DMS79 (cell line): ENCODE results near the gene BFSP2.

ENCODE experiments used
- DNase-seq: peaks from one replicate; lab custom pipeline; 2025; lab: John Stamatoyannopoulos, UW

Gene BFSP2

DNA sequence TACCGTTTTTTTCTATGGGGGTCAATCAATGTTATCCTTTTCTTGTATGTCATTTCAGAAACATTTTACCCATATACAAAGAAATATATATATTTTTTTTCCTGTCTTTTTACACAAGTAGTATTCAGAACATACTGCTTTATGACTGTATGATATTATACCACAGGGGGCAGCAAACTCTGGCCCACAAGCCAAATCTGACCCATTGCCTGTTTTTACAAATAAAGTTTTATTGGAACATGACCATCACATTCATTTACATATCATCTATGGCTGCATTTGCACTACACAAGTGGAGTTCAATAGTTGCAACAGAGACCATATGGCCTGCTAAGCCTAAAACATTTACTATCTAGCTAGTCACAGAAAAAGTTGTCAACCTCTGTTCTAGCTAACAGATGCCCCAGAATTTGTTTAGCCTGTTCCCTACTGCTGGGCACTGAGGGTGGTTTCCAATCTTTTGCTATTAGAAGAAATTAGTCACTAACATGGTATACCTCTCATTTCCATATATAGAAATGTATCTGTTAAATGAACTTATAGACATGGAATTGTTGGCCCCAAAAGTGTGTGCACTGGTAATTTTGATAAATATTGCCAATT is 57.7 kb downstream of the BFSP2 start:
- no peak for DNase-seq

GRCh38 chr3:133459400-133459799 is 59.5 kb downstream of the BFSP2 start:
- DNase-seq: no peak

GRCh38 chr3:133460809-133461208 is 61.0 kb downstream of the BFSP2 start:
- DNase-seq: no peak

GRCh38 chr3:133461291-133461690 is 61.4 kb downstream of the BFSP2 start:
- DNase-seq: no peak

DNA sequence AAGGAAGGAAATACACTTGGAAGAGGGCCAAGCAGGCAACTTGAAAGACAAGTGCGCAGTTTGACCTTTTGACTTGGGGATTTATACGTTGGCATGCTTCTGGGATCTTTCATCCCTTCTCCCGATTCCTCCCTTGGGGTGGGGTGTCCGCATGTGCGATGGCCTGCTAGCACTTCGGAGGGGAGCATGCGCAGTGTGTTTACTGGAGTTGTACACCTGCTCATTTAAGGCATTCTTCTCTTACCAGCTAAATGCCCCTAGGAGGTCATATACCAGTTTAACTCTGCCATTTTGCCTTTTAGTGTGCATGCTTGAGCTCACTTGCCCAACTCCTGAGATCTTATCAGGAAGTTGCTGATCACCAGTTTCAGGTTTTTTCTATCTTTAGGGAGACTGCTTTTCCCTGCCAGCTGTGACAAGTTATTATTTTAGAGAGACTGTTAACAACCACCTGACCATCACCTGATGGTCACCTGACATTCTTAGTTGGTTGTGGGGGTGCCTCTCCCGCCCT is 63.5 kb downstream of the BFSP2 start:
- DNase-seq: peak; percentile 57

GRCh38 chr3:133464573-133464972 is 64.7 kb downstream of the BFSP2 start:
- no peak for DNase-seq

GRCh38 chr3:133466531-133467386 is 66.9 kb downstream of the BFSP2 start:
- DNase-seq: no peak

- no peak for DNase-seq
Observed at GRCh38 chr3:133467780-133468179, 67.9 kb downstream of the BFSP2 start.

- DNase-seq: no peak
Observed at GRCh38 chr3:133468251-133468721, 68.4 kb downstream of the BFSP2 start.

DNA sequence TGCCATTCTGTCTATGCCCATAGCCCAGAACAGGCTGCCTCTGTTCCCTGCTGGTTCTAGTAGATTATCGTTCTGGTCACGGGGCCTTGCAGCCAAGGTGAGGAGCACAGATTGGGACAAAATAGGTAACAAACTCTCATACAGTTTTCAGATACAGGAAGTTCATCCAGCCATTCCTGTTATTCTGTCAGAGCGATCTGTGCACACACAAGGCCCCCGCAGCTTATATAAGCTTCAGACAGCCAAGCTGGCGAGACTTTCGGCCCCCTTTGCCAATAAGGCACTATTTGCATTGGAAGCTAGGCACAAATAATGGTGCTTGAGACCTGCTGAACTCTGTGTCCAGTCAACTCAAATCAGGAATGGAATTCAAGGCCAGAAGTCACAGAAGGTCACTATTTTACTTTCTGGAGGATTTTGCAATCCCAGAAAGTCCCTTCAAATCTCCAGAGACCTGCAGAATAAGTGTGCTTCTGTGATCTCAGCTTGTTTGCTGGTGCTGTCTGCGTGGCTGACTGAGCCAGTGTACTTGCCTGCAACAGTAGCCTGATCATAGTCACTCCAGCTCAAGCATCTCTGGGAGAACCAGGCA is 69.4 kb downstream of the BFSP2 start:
- no peak for DNase-seq

GRCh38 chr3:133472242-133472641 is 72.4 kb downstream of the BFSP2 start:
- no peak for DNase-seq

GRCh38 chr3:133472889-133473288 is 73.0 kb downstream of the BFSP2 start:
- DNase-seq: no peak

GRCh38 chr3:133473472-133474191 is 73.8 kb downstream of the BFSP2 start:
- DNase-seq: peak; percentile 56

GRCh38 chr3:133474251-133474801 is 74.5 kb downstream of the BFSP2 start:
- DNase-seq: peak; percentile 90

- DNase-seq: no peak
Observed at GRCh38 chr3:133474817-133475216, 75.0 kb downstream of the BFSP2 start.

- peak; percentile 97 for DNase-seq
Observed at GRCh38 chr3:133475245-133476010, 75.6 kb downstream of the BFSP2 start.

- peak; percentile 28 for DNase-seq
Observed at GRCh38 chr3:133476971-133477375, 77.1 kb downstream of the BFSP2 start.

DNA sequence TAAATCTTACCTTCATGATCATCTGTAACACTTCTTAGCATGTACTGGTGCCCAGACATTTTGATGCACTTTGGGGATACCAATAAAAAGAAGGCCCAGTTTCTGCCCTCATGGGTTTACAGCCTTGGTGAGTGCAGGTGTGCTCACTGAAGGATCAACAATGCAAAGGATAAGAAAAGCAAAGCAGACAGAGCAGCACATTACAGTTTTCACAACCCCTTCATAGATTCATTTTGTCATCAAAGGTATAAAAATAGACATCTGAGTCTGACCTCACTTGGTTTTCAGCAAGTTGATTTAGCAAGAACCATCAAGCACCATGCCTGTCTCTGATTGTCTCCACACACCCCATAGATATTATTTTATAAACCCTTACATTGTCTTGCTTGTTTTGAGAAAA is 77.6 kb downstream of the BFSP2 start:
- no peak for DNase-seq

GRCh38 chr3:133478624-133479023 is 78.8 kb downstream of the BFSP2 start:
- DNase-seq: no peak

- no peak for DNase-seq
Observed at GRCh38 chr3:133479401-133479800, 79.5 kb downstream of the BFSP2 start.
